Measurements from ENCODE around the gene TSPAN7. TPM values are rescaled to one million over a fixed set of nuclear protein-coding genes. Genes with fewer than 3 reads are reported as not detected.

The TSPAN7 gene
- polyA plus RNA-seq, 2 of the 4 experiments (the other 2 are of a cell fraction), result 2.5 to 6.1 TPM

DNA sequence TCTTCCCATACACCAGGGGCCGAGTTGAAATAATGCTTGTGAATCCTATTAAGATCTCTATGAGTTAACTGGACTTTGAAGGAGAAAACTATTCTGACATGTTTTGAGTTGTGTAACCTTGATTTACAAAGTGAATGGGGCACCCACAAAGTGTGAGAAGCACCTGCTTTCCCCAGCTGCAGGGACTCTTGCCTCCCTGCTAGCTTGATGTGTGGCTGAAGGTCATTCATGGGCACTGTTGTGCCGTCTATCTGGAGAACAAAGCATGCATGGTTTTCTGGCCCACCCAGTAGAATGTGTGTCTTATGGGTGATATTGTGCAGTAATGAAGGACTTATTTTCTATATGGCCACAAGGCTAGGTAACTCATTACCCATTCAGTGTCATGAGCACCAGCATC lies 53.1 kb downstream of the TSPAN7 start:
- H3K4me3 ChIP-seq, result no peak overlapping the region
- ATAC-seq, result no peak
- WGBS (ENCODE audit: missing lambda C conversion rate), result 59% methylated on average over 2 of the region's 2 CpGs
- H3K4me1 ChIP-seq, result no peaks in the 10 kb centered on the region
- TF ChIP-seq CHD2 (IDR thresholded peaks at IDR 0.05; ENCODE audit: low read length, partially characterized antibody) (no peak), EP300 (IDR thresholded peaks at IDR 0.05) (no peak), CEBPB (IDR thresholded peaks at IDR 0.05) (no peak), BHLHE40 (IDR thresholded peaks at IDR 0.05; ENCODE audit: low read depth, low read length) (no peak), SMC3 (IDR thresholded peaks at IDR 0.05) (no peak), ESRRA (IDR thresholded peaks at IDR 0.05; ENCODE audit: borderline replicate concordance, low read length) (no peak), FOXS1 (CRISPR knock-in tag; IDR thresholded peaks at IDR 0.05) (no peak), EHF (CRISPR knock-in tag; IDR thresholded peaks at IDR 0.05) (no peak), ZC3H11A (IDR thresholded peaks at IDR 0.05) (no peak), CHD4 (IDR thresholded peaks at IDR 0.05; ENCODE audit: borderline replicate concordance) (no peak), RARB (CRISPR knock-in tag; IDR thresholded peaks at IDR 0.05) (no peak), TP53 (CRISPR knock-in tag; IDR thresholded peaks at IDR 0.05) (no peak), CBX8 (IDR thresholded peaks at IDR 0.05) (no peak), HDAC2 (IDR thresholded peaks at IDR 0.05) (no peak), RAD21 (conservative IDR thresholded peaks at IDR 0.05 in 1 of 2, IDR thresholded peaks at IDR 0.05 in 1 of 2) (no peak)
- TF ChIP-seq, protein P1, sequence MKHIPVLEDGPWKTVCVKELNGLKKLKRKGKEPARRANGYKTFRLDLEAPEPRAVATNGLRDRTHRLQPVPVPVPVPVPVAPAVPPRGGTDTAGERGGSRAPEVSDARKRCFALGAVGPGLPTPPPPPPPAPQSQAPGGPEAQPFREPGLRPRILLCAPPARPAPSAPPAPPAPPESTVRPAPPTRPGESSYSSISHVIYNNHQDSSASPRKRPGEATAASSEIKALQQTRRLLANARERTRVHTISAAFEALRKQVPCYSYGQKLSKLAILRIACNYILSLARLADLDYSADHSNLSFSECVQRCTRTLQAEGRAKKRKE (CRISPR knock-in tag; IDR thresholded peaks at IDR 0.05; ENCODE audit: low read depth), result no peak
- TF ChIP-seq, protein P2, sequence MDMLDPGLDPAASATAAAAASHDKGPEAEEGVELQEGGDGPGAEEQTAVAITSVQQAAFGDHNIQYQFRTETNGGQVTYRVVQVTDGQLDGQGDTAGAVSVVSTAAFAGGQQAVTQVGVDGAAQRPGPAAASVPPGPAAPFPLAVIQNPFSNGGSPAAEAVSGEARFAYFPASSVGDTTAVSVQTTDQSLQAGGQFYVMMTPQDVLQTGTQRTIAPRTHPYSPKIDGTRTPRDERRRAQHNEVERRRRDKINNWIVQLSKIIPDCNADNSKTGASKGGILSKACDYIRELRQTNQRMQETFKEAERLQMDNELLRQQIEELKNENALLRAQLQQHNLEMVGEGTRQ (IDR thresholded peaks at IDR 0.05), result no peak
- TF ChIP-seq, protein P3, sequence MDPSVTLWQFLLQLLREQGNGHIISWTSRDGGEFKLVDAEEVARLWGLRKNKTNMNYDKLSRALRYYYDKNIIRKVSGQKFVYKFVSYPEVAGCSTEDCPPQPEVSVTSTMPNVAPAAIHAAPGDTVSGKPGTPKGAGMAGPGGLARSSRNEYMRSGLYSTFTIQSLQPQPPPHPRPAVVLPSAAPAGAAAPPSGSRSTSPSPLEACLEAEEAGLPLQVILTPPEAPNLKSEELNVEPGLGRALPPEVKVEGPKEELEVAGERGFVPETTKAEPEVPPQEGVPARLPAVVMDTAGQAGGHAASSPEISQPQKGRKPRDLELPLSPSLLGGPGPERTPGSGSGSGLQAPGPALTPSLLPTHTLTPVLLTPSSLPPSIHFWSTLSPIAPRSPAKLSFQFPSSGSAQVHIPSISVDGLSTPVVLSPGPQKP (IDR thresholded peaks at IDR 0.05; ENCODE audit: low read depth, low read length), result no peak
- TF ChIP-seq, protein P4, sequence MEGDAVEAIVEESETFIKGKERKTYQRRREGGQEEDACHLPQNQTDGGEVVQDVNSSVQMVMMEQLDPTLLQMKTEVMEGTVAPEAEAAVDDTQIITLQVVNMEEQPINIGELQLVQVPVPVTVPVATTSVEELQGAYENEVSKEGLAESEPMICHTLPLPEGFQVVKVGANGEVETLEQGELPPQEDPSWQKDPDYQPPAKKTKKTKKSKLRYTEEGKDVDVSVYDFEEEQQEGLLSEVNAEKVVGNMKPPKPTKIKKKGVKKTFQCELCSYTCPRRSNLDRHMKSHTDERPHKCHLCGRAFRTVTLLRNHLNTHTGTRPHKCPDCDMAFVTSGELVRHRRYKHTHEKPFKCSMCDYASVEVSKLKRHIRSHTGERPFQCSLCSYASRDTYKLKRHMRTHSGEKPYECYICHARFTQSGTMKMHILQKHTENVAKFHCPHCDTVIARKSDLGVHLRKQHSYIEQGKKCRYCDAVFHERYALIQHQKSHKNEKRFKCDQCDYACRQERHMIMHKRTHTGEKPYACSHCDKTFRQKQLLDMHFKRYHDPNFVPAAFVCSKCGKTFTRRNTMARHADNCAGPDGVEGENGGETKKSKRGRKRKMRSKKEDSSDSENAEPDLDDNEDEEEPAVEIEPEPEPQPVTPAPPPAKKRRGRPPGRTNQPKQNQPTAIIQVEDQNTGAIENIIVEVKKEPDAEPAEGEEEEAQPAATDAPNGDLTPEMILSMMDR (IDR thresholded peaks at IDR 0.05), result no peak
- TF ChIP-seq, protein P5, sequence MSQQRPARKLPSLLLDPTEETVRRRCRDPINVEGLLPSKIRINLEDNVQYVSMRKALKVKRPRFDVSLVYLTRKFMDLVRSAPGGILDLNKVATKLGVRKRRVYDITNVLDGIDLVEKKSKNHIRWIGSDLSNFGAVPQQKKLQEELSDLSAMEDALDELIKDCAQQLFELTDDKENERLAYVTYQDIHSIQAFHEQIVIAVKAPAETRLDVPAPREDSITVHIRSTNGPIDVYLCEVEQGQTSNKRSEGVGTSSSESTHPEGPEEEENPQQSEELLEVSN (IDR thresholded peaks at IDR 0.05; ENCODE audit: borderline replicate concordance, low read depth), result no peak
- DNase-seq (ENCODE audit: low read depth in 1 of 2, low spot score in 1 of 2), result no peak
- no peak overlapping the region for H3K4me2 ChIP-seq
- ChIA-PET CTCF (no interaction called here), POLR2A (no interaction called here)
- no peaks in the 10 kb centered on the region for H3K9me3 ChIP-seq
- H3K27ac ChIP-seq, result no peak overlapping the region
- no peak for FAIRE-seq

DNA sequence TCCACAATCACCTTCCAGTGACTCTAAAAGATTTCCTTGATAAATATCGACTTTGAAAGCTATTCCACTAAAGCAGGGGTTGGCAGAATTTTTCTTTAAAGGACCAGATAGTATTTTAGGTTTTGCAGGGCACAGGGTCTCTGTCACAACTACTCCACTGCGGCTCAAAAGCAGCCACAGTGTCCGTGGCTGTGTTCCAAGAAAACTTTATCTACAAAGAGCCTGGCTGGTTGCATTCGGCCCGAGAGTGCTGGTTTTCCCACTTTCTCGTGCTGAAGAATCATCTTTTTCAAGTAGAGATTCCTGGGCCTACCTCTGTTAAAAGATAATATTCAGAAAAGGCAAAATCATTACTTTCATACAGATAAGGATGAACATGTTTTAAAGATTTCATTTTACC lies 55.6 kb downstream of the TSPAN7 start:
- no peak for DNase-seq (ENCODE audit: low read depth in 1 of 2, low spot score in 1 of 2)
- no peak for FAIRE-seq
- Histone ChIP-seq H3K27ac (no peak overlapping the region), H3K4me3 (no peak overlapping the region), H3K9me3 (no peaks in the 10 kb centered on the region), H3K4me2 (no peak overlapping the region), H3K4me1 (no peaks in the 10 kb centered on the region)
- WGBS (ENCODE audit: missing lambda C conversion rate), result 42% methylated on average over 6 of the region's 6 CpGs
- TF ChIP-seq KDM5A (IDR thresholded peaks at IDR 0.05) (no peak), ZSCAN20 (CRISPR knock-in tag; IDR thresholded peaks at IDR 0.05) (no peak), GATA3 (IDR thresholded peaks at IDR 0.05; ENCODE audit: borderline replicate concordance) (no peak), BHLHE40 (IDR thresholded peaks at IDR 0.05; ENCODE audit: low read depth, low read length) (no peak), POLR2AphosphoS2 (conservative IDR thresholded peaks at IDR 0.05; ENCODE audit: low read length) (no peak), HOXB5 (CRISPR knock-in tag; IDR thresholded peaks at IDR 0.05) (no peak), ZC3H11A (IDR thresholded peaks at IDR 0.05) (no peak)
- TF ChIP-seq, protein P6, sequence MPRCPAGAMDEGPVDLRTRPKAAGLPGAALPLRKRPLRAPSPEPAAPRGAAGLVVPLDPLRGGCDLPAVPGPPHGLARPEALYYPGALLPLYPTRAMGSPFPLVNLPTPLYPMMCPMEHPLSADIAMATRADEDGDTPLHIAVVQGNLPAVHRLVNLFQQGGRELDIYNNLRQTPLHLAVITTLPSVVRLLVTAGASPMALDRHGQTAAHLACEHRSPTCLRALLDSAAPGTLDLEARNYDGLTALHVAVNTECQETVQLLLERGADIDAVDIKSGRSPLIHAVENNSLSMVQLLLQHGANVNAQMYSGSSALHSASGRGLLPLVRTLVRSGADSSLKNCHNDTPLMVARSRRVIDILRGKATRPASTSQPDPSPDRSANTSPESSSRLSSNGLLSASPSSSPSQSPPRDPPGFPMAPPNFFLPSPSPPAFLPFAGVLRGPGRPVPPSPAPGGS (IDR thresholded peaks at IDR 0.05), result no peak
- TF ChIP-seq, protein P7, sequence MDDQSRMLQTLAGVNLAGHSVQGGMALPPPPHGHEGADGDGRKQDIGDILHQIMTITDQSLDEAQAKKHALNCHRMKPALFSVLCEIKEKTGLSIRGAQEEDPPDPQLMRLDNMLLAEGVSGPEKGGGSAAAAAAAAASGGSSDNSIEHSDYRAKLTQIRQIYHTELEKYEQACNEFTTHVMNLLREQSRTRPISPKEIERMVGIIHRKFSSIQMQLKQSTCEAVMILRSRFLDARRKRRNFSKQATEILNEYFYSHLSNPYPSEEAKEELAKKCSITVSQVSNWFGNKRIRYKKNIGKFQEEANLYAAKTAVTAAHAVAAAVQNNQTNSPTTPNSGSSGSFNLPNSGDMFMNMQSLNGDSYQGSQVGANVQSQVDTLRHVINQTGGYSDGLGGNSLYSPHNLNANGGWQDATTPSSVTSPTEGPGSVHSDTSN (IDR thresholded peaks at IDR 0.05), result no peak
- ChIA-PET CTCF (no interaction called here), POLR2A (no interaction called here)
- no peak for ATAC-seq

All from A549 (cell line).